ENCODE results near the gene ODAD4.
"Not testable (repeated sequence)": the region's sequence is repeated elsewhere in the genome, so short reads cannot be mapped to it uniquely, and the experiment has no call there.

ODAD4 gene

GRCh38 chr17:41928693-41929251, 1.6 kb upstream of the ODAD4 start:
- H3K9ac ChIP-seq, result no peak overlapping the region
- peak overlapping the region; percentile 40 to 93 (median 83); a peak in 20 of 22 replicates for H3K4me2 ChIP-seq

GRCh38 chr17:41930833-41931156, 378 bp downstream of the ODAD4 start:
- Histone ChIP-seq H3K27ac (peak overlapping the region in 9 of 11 experiments; percentile 21 to 88 (median 56); a peak in 11 of 22 replicates), H3K4me3 (peak overlapping the region; percentile 50 to 66 (median 53); a peak in 19 of 20 replicates)

More at GRCh38 chr17:41928693-41929251, 1.6 kb upstream of the ODAD4 start:
- H3K4me3 ChIP-seq, result no peak overlapping the region
- H3K9me3 ChIP-seq (replicated peaks in 1 of 11), result no peaks in the 10 kb centered on the region
- H3K27me3 ChIP-seq, result no peaks in the 10 kb centered on the region
- no peaks in the 10 kb centered on the region for H4K20me1 ChIP-seq
- no peaks in the 10 kb centered on the region for H3K36me3 ChIP-seq
- H3K4me1 ChIP-seq, result peaks cover 60 to 88% (median 81%) of the 10 kb centered on the region in 10 experiments
- TF ChIP-seq Cebpa-rat (IDR thresholded peaks at IDR 0.05), result no peak
- peak overlapping the region in 3 of 11 experiments; percentile 69 to 77 (median 72); a peak in 1 of 22 replicates for H3K27ac ChIP-seq

GRCh38 chr17:41931715-41932114, 1.3 kb downstream of the ODAD4 start:
- H3K4me1 ChIP-seq, result peaks cover 47 to 66% (median 57%) of the 10 kb centered on the region in 10 experiments
- not testable (repeated sequence) for H3K9me3 ChIP-seq (replicated peaks in 1 of 11); H3K9ac ChIP-seq; H4K20me1 ChIP-seq; H3K36me3 ChIP-seq; H3K4me3 ChIP-seq; H3K27me3 ChIP-seq
- peak overlapping the region; percentile 48 to 90 (median 83); a peak in 17 of 22 replicates for H3K4me2 ChIP-seq
- H3K27ac ChIP-seq, result peak overlapping the region in 2 of 11 experiments; percentile 56 to 88; a peak in 4 of 22 replicates

More at GRCh38 chr17:41930833-41931156, 378 bp downstream of the ODAD4 start:
- not testable (repeated sequence) for H3K27me3 ChIP-seq; H3K36me3 ChIP-seq; H3K9me3 ChIP-seq (replicated peaks in 1 of 11); H4K20me1 ChIP-seq
- Histone ChIP-seq H3K4me1 (peaks cover 56 to 74% (median 65%) of the 10 kb centered on the region in 10 experiments), H3K4me2 (peak overlapping the region; percentile 69 to 90 (median 83)), H3K9ac (peak overlapping the region in 9 of 11 experiments; percentile 20 to 72 (median 60); a peak in 9 of 22 replicates)

- no peak for TF ChIP-seq Cebpa-rat (IDR thresholded peaks at IDR 0.05)
- peak overlapping the region in 7 of 11 experiments; percentile 6 to 66 (median 50); a peak in 10 of 22 replicates for H3K9ac ChIP-seq
- H3K4me3 ChIP-seq, result peak overlapping the region in 2 of 10 experiments; percentile 16 to 26; a peak in 2 of 20 replicates
- H4K20me1 ChIP-seq, result no peaks in the 10 kb centered on the region
- H3K9me3 ChIP-seq (replicated peaks in 1 of 11), result no peaks in the 10 kb centered on the region
- no peaks in the 10 kb centered on the region for H3K27me3 ChIP-seq
- H3K4me1 ChIP-seq, result peaks cover 51 to 73% (median 63%) of the 10 kb centered on the region in 10 experiments
- peak overlapping the region; percentile 48 to 88 (median 82) for H3K4me2 ChIP-seq
- H3K27ac ChIP-seq, result peak overlapping the region in 10 of 11 experiments; percentile 25 to 88 (median 62); a peak in 16 of 22 replicates
- H3K36me3 ChIP-seq, result no peaks in the 10 kb centered on the region
Observed at GRCh38 chr17:41932816-41933389, 2.5 kb downstream of the ODAD4 start.

GRCh38 chr17:41935641-41936040, 5.2 kb downstream of the ODAD4 start:
- no peak for TF ChIP-seq Cebpa-rat (IDR thresholded peaks at IDR 0.05)
- H3K4me2 ChIP-seq, result no peak overlapping the region
- H3K4me1 ChIP-seq, result peaks cover 46 to 66% (median 58%) of the 10 kb centered on the region in 10 experiments
- no peaks in the 10 kb centered on the region for H3K27me3 ChIP-seq
- H3K27ac ChIP-seq, result no peak overlapping the region
- no peak overlapping the region for H3K9ac ChIP-seq
- no peak overlapping the region for H3K4me3 ChIP-seq
- H3K36me3 ChIP-seq, result no peaks in the 10 kb centered on the region
- no peaks in the 10 kb centered on the region for H4K20me1 ChIP-seq
- no peaks in the 10 kb centered on the region for H3K9me3 ChIP-seq (replicated peaks in 1 of 11)

- H3K9ac ChIP-seq, result peak overlapping the region in 1 of 11 experiments; percentile 45; a peak in 1 of 22 replicates
- H3K27me3 ChIP-seq, result no peaks in the 10 kb centered on the region
- no peaks in the 10 kb centered on the region for H3K36me3 ChIP-seq
- H4K20me1 ChIP-seq, result no peaks in the 10 kb centered on the region
- H3K9me3 ChIP-seq (replicated peaks in 1 of 11), result no peaks in the 10 kb centered on the region
- no peak for TF ChIP-seq Cebpa-rat (IDR thresholded peaks at IDR 0.05)
- peaks cover 20 to 40% (median 35%) of the 10 kb centered on the region in 10 experiments for H3K4me1 ChIP-seq
- peak overlapping the region in 3 of 11 experiments; percentile 3 to 43 (median 17); a peak in 3 of 22 replicates for H3K27ac ChIP-seq
- H3K4me2 ChIP-seq, result peak overlapping the region; percentile 18 to 77 (median 56); a peak in 19 of 22 replicates
- H3K4me3 ChIP-seq, result no peak overlapping the region
Observed at GRCh38 chr17:41937970-41938954, 7.8 kb downstream of the ODAD4 start.

GRCh38 chr17:41939044-41939692, 8.8 kb downstream of the ODAD4 start:
- H3K27ac ChIP-seq, result no peak overlapping the region
- no peak for TF ChIP-seq Cebpa-rat (IDR thresholded peaks at IDR 0.05)
- no peaks in the 10 kb centered on the region for H4K20me1 ChIP-seq
- peaks cover 15 to 33% (median 30%) of the 10 kb centered on the region in 10 experiments for H3K4me1 ChIP-seq
- H3K9me3 ChIP-seq (replicated peaks in 1 of 11), result no peaks in the 10 kb centered on the region
- no peak overlapping the region for H3K4me3 ChIP-seq
- H3K9ac ChIP-seq, result no peak overlapping the region
- no peaks in the 10 kb centered on the region for H3K27me3 ChIP-seq
- no peaks in the 10 kb centered on the region for H3K36me3 ChIP-seq
- peak overlapping the region in 5 of 11 experiments; percentile 12 to 48 (median 36); a peak in 3 of 22 replicates for H3K4me2 ChIP-seq

GRCh38 chr17:41939693-41940090, 9.3 kb downstream of the ODAD4 start:
- Histone ChIP-seq H3K4me2 (peak overlapping the region in 7 of 11 experiments; percentile 0 to 48 (median 26); a peak in 8 of 22 replicates), H3K27me3 (no peaks in the 10 kb centered on the region), H4K20me1 (no peaks in the 10 kb centered on the region), H3K36me3 (no peaks in the 10 kb centered on the region), H3K9me3 (replicated peaks in 1 of 11) (no peaks in the 10 kb centered on the region), H3K4me3 (no peak overlapping the region), H3K4me1 (peaks cover 15 to 33% (median 30%) of the 10 kb centered on the region in 10 experiments), H3K27ac (no peak overlapping the region), H3K9ac (0 out of 22 replicates have a peak overlapping the region, but pooled peaks of 1 of the 11 experiments have one; percentile 10)
- TF ChIP-seq Cebpa-rat (IDR thresholded peaks at IDR 0.05), result no peak

Measured in BLaER1 treated with 17β-estradiol and CSF1 and Interleukin-3, amounts not matched to agents 10 nM and 100 nM (cell line).